H9 (cell line): ENCODE results near the gene MAST4. TPM values are rescaled to one million over a fixed set of nuclear protein-coding genes. Genes with fewer than 3 reads are reported as not detected.

ENCODE experiments used
- DNase-seq: peaks from one replicate; pipeline ENCODE4 v3.0.0-alpha.2; 2017
- H2AFZ ChIP-seq: one replicate; pipeline ENCODE4 v1.6.1; 2013; ENCODE audit warnings: mild to moderate bottlenecking, low read length, control low read depth, moderate library complexity
- H2AK5ac ChIP-seq: 2 replicates; pipeline ENCODE4 v1.6.1; 2013; ENCODE audit warnings: low read length, control low read depth, mixed read lengths; ENCODE audit not compliant: insufficient read length
- H2BK120ac ChIP-seq: one replicate; pipeline ENCODE4 v1.6.1; 2013; ENCODE audit warnings: low read depth, mild to moderate bottlenecking, low read length, control low read depth, inconsistent platforms; ENCODE audit not compliant: poor library complexity, severe bottlenecking
- H2BK12ac ChIP-seq: 2 replicates; pipeline ENCODE4 v1.6.1; 2013; ENCODE audit warnings: low read length, control low read depth, mixed read lengths, low read depth; ENCODE audit not compliant: insufficient read length
- H2BK15ac ChIP-seq: 2 replicates; pipeline ENCODE4 v1.6.1; 2013; ENCODE audit warnings: low read depth, low read length, control low read depth
- H2BK20ac ChIP-seq: one replicate; pipeline ENCODE4 v1.6.1; 2013; ENCODE audit warnings: low read depth, mild to moderate bottlenecking, low read length, control low read depth, inconsistent platforms; ENCODE audit not compliant: poor library complexity, severe bottlenecking
- H2BK5ac ChIP-seq: 2 replicates; pipeline ENCODE4 v1.6.1; 2013; ENCODE audit warnings: low read length, control low read depth, mixed read lengths; ENCODE audit not compliant: insufficient read length
- H3K14ac ChIP-seq: 2 replicates; pipeline ENCODE4 v1.6.1; 2013; ENCODE audit warnings: low read length, control low read depth; ENCODE audit not compliant: insufficient read depth
- H3K18ac ChIP-seq: 2 replicates; pipeline ENCODE4 v1.6.1; 2013; ENCODE audit warnings: low read depth, mild to moderate bottlenecking, mixed read lengths, low read length, control low read depth; ENCODE audit not compliant: insufficient read length
- H3K23ac ChIP-seq: 2 replicates; pipeline ENCODE4 v1.6.1; 2013; ENCODE audit warnings: low read length, control low read depth, mixed read lengths, low read depth; ENCODE audit not compliant: insufficient read length
- H3K23me2 ChIP-seq: 2 replicates; pipeline ENCODE4 v1.6.1; 2013; ENCODE audit warnings: low read depth, mild to moderate bottlenecking, mixed read lengths, low read length, control low read depth; ENCODE audit not compliant: insufficient read length, poor library complexity, severe bottlenecking
- H3K27ac ChIP-seq: 2 replicates; pipeline ENCODE4 v1.5.1; 2013; ENCODE audit warnings: low read length, control low read depth, mixed read lengths, low read depth; ENCODE audit not compliant: insufficient read length
- H3K27me3 ChIP-seq: 2 replicates; pipeline ENCODE4 v1.6.1; 2013; ENCODE audit warnings: low read length, control low read depth, inconsistent platforms; ENCODE audit not compliant: insufficient read depth
- H3K4ac ChIP-seq: 2 replicates; pipeline ENCODE4 v1.6.1; 2013; ENCODE audit warnings: low read depth, mild to moderate bottlenecking, control low read depth, inconsistent platforms, low read length, moderate library complexity
- H3K4me1 ChIP-seq: 2 replicates; pipeline ENCODE4 v1.6.1; 2013; ENCODE audit warnings: low read length, control low read depth, inconsistent platforms; ENCODE audit not compliant: insufficient read depth
- H3K4me2 ChIP-seq: 2 replicates; pipeline ENCODE4 v1.6.1; 2013; ENCODE audit warnings: low read length, control low read depth, mixed read lengths; ENCODE audit not compliant: insufficient read length, insufficient read depth
- H3K56ac ChIP-seq: 2 replicates; pipeline ENCODE4 v1.6.1; 2013; ENCODE audit warnings: low read depth, mild to moderate bottlenecking, mixed read lengths, low read length, control low read depth; ENCODE audit not compliant: insufficient read length
- H3K79me1 ChIP-seq: 2 replicates; pipeline ENCODE4 v1.6.1; 2013; ENCODE audit warnings: low read depth, mild to moderate bottlenecking, moderate library complexity, low read length, control low read depth, inconsistent platforms; ENCODE audit not compliant: insufficient read depth, poor library complexity, severe bottlenecking
- H3K79me2 ChIP-seq: 2 replicates; pipeline ENCODE4 v1.6.1; 2013; ENCODE audit warnings: low read length, control low read depth, inconsistent platforms; ENCODE audit not compliant: insufficient read depth
- H3K9ac ChIP-seq: 2 replicates; pipeline ENCODE4 v1.6.1; 2013; ENCODE audit warnings: low read length, control low read depth, mixed read lengths; ENCODE audit not compliant: insufficient read length; ENCODE audit errors: extremely low read depth
- H3K9me3 ChIP-seq: one replicate; pipeline ENCODE4 v1.6.1; 2013; ENCODE audit warnings: low read depth, low read length, inconsistent platforms; ENCODE audit not compliant: control insufficient read depth
- H3T11ph ChIP-seq: one replicate; pipeline ENCODE4 v1.6.1; 2013; ENCODE audit warnings: mild to moderate bottlenecking, low read length, control low read depth, inconsistent platforms
- H4K20me1 ChIP-seq: one replicate; pipeline ENCODE4 v1.6.1; 2013; ENCODE audit not compliant: control insufficient read depth, insufficient read length, insufficient read depth
- H4K5ac ChIP-seq: 2 replicates; pipeline ENCODE4 v1.6.1; 2013; ENCODE audit warnings: low read depth, mild to moderate bottlenecking, mixed read lengths, low read length, control low read depth; ENCODE audit not compliant: insufficient read length
- H4K8ac ChIP-seq: replicated peaks from 2 replicates; pipeline ENCODE4 v1.6.1; 2013; ENCODE audit warnings: low read length, control low read depth, mixed read lengths, low read depth; ENCODE audit not compliant: insufficient read length
- H4K91ac ChIP-seq: 2 replicates; pipeline ENCODE4 v1.6.1; 2013; ENCODE audit warnings: low read depth, mild to moderate bottlenecking, moderate library complexity, mixed read lengths, low read length, control low read depth; ENCODE audit not compliant: insufficient read length
- H3K27ac Mint-ChIP-seq, 3 experiments: 2 replicates in 2 of 3; 3 replicates in 1 of 3; pipeline ENCODE4 v1.8.0; 2020 to 2021; ENCODE audit warnings: mixed read lengths in 3 of 3, mild to moderate bottlenecking in 1 of 3, moderate library complexity in 1 of 3
- H3K27me3 Mint-ChIP-seq: 2 replicates; pipeline ENCODE4 v1.8.0; 2021; ENCODE audit warnings: low read depth, mild to moderate bottlenecking, moderate library complexity, mixed read lengths
- H3K36me3 Mint-ChIP-seq, 3 experiments: 2 replicates in 2 of 3; 3 replicates in 1 of 3; pipeline ENCODE4 v1.8.0; 2020 to 2021; ENCODE audit warnings: low read depth in 3 of 3, mixed read lengths in 3 of 3; ENCODE audit not compliant: insufficient read depth in 1 of 3
- H3K4me1 Mint-ChIP-seq, 2 experiments: 2 replicates each; pipeline ENCODE4 v1.8.0; 2020; ENCODE audit warnings: mixed read lengths in 2 of 2
- H3K4me3 Mint-ChIP-seq, 2 experiments: 2 replicates in 1 of 2; 3 replicates in 1 of 2; pipeline ENCODE4 v1.8.0; 2020 to 2021; ENCODE audit warnings: mild to moderate bottlenecking in 2 of 2, mixed read lengths in 2 of 2, moderate library complexity in 1 of 2
- H3K9me3 Mint-ChIP-seq, 2 experiments: 2 replicates in 1 of 2; 3 replicates in 1 of 2; pipeline ENCODE4 v1.8.0; 2020; ENCODE audit warnings: mild to moderate bottlenecking in 2 of 2, mixed read lengths in 2 of 2, moderate library complexity in 1 of 2
- whole genome bisulfite sequencing: extraction: QIAGEN DNeasy Blood & Tissue Kit; methylation state at CpG from one replicate; pipeline ENCODE4 v1.1.7; 2013; ENCODE audit warnings: missing lambda C conversion rate, low lambda C conversion rate, mixed read lengths; ENCODE audit not compliant: insufficient read length; ENCODE audit errors: extremely low coverage; 5-methylcytosine and 5-hydroxymethylcytosine counted together
- total RNA-seq: library from RNA; stranded (reverse); gene quantifications from 2 replicates; pipeline ENCODE4 v1.2.1, GENCODE V29; 2021
- TF ChIP-seq, protein P1 (sequence below): fragments of 200-600 bp; sonication (generic); conservative IDR thresholded peaks from 3 replicates; pipeline ENCODE4 v1.8.0; 2021; ENCODE audit warnings: antibody characterized with exemption, mild to moderate bottlenecking

Gene MAST4
- total RNA-seq, 1 experiment from 2014 or later, result 3.7 TPM

DNA sequence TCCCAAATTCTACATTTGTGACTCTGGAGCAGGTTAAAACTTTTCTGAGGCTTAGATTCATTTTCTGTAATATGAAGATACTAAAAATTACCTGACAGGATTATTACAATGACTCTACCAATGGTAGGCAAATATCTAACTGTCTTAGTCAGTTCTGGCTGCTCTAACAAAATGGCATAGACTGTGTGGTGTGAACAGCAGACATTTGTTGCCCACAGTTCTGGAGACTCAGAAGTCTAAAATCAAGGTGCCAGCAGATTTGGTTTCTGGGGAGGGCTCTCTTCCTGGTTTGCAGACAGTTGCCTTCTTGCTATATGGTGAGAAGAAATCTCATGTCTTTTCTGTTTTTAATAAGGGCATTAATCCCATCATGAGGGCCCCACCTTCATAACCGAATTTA, 245.1 kb downstream of the MAST4 start:
- Mint-ChIP-seq H3K27ac (no peak overlapping the region), H3K36me3 (no peaks in the 10 kb centered on the region; a peak in 1 of 7 replicates), H3K4me3 (no peak overlapping the region), H3K9me3 (no peaks in the 10 kb centered on the region), H3K4me1 (peaks cover 33% of the 10 kb centered on the region in 2 experiments), H3K27me3 (no peaks in the 10 kb centered on the region)
- Histone ChIP-seq H3K23me2 (no peaks in the 10 kb centered on the region), H2BK15ac (no peak overlapping the region), H4K91ac (no peak overlapping the region), H4K8ac (no peak overlapping the region), H2AK5ac (no peak overlapping the region), H2BK20ac (no peak overlapping the region), H3K9ac (no peak overlapping the region), H3K27me3 (peaks cover 3% of the 10 kb centered on the region; the same call in 1 of the 2 replicates), H2BK12ac (no peak overlapping the region), H3K18ac (no peak overlapping the region), H3K79me1 (no peaks in the 10 kb centered on the region), H3K23ac (no peak overlapping the region), H3K27ac (no peak overlapping the region), H3K56ac (no peak overlapping the region), H3K79me2 (no peaks in the 10 kb centered on the region), H3T11ph (no peak overlapping the region), H4K20me1 (no peaks in the 10 kb centered on the region), H3K9me3 (no peaks in the 10 kb centered on the region), H2BK5ac (no peak overlapping the region), H3K4me1 (peaks cover 17% of the 10 kb centered on the region), H2AFZ (no peak overlapping the region), H3K4me2 (no peak overlapping the region), H2BK120ac (peak overlapping the region; percentile 7), H3K14ac (no peak overlapping the region), H3K4ac (no peak overlapping the region), H4K5ac (no peak overlapping the region)
- TF ChIP-seq, protein P1, sequence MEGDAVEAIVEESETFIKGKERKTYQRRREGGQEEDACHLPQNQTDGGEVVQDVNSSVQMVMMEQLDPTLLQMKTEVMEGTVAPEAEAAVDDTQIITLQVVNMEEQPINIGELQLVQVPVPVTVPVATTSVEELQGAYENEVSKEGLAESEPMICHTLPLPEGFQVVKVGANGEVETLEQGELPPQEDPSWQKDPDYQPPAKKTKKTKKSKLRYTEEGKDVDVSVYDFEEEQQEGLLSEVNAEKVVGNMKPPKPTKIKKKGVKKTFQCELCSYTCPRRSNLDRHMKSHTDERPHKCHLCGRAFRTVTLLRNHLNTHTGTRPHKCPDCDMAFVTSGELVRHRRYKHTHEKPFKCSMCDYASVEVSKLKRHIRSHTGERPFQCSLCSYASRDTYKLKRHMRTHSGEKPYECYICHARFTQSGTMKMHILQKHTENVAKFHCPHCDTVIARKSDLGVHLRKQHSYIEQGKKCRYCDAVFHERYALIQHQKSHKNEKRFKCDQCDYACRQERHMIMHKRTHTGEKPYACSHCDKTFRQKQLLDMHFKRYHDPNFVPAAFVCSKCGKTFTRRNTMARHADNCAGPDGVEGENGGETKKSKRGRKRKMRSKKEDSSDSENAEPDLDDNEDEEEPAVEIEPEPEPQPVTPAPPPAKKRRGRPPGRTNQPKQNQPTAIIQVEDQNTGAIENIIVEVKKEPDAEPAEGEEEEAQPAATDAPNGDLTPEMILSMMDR, result no peak
- WGBS, result no CpG with 5 or more reads among the region's 1 CpG
- no peak for DNase-seq
